GM10248 (cell line): Measurements from ENCODE around the gene CHMP4B.

Experiments
- CTCF ChIA-PET: fragments of 300-600 bp; sonication (Branson Sonifier 250); formaldehyde crosslinking; extraction: SDS; loops from one replicate; lab custom pipeline; 2021; ENCODE audit warnings: antibody characterized with exemption; lab: Yijun Ruan, JAX
- POLR2A ChIA-PET: fragments of 350-650 bp; sonication (Branson Sonifier 250); formaldehyde crosslinking; extraction: SDS; loops from one replicate; lab custom pipeline; 2020; ENCODE audit warnings: antibody characterized with exemption; lab: Yijun Ruan, JAX
- DNase-seq: peaks from one replicate; pipeline ENCODE4 v3.0.0; 2012; ENCODE audit errors: extremely low spot score
- CTCF ChIP-seq: IDR thresholded peaks from 2 replicates; pipeline ENCODE4 v1.5.1; 2012; ENCODE audit warnings: mild to moderate bottlenecking, low read depth; ENCODE audit errors: extremely low read depth, missing control alignments, control extremely low read depth

The CHMP4B gene

DNA sequence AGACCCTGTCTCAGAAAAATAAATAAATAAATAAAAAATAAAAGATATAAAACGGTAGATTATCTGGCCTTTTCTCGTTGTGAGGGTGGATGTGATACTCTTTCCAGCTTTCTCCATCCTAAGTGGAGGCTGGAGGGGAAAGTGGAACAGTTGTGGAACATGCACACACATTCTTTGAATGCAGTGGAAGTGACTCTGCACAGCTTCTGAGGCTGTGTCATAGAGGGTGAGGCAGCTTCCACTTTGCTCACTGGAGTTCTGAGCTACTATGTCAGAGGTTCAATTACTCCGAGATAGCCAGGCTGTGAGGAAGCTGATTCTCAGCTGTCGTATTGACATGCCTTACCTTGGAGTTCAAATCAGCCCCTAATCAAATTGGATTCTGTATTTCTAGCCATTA lies 82.2 kb downstream of the CHMP4B start:
- no peak for TF ChIP-seq CTCF
- no peak for DNase-seq
- ChIA-PET POLR2A (no interaction called here), CTCF (interaction anchor here (1.3 kb wide), 3 partner anchors 9 to 15 kb away, joined by 3 to 4 read pairs (median 3); no protein-coding TSS in a partner anchor)

DNA sequence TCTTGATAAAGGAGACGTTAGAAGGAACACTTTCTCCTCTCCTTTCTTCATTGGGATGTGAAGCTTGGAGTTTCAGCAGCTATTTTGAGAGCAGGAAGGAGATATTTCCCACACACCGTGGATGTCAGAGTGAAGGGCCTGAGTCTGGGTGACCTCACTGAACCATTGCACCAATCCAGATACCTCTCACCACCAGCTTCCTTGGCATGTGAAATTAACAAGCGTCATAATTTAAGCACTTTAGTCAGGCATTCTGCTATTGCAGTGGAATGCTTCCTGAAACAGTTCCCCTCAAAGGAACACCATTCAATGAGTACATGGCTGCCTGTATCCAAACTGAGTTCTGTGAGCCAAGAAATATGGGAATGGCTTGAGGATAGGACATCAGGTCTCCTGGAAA lies 83.7 kb downstream of the CHMP4B start:
- no peak for TF ChIP-seq CTCF
- ChIA-PET POLR2A (no interaction called here), CTCF (interaction anchor here (1.3 kb wide), 1 partner anchor 11 kb away, joined by 3 read pairs; no protein-coding TSS in a partner anchor)
- DNase-seq, result no peak

GRCh38 chr20:33896509-33896908 lies 85.4 kb downstream of the CHMP4B start:
- TF ChIP-seq CTCF, result no peak
- no peak for DNase-seq
- ChIA-PET CTCF (interaction anchor here (1.3 to 2.2 kb wide), 5 partner anchors 8 to 33 kb away, joined by 3 to 6 read pairs (median 5); no protein-coding TSS in a partner anchor), POLR2A (no interaction called here)

- ChIA-PET CTCF (interaction anchor here (1.3 to 2.2 kb wide), 5 partner anchors 9 to 34 kb away, joined by 3 to 6 read pairs (median 5); no protein-coding TSS in a partner anchor), POLR2A (no interaction called here)
- no peak for DNase-seq
- TF ChIP-seq CTCF, result no peak
Measured at GRCh38 chr20:33897313-33897912, 86.3 kb downstream of the CHMP4B start.

DNA sequence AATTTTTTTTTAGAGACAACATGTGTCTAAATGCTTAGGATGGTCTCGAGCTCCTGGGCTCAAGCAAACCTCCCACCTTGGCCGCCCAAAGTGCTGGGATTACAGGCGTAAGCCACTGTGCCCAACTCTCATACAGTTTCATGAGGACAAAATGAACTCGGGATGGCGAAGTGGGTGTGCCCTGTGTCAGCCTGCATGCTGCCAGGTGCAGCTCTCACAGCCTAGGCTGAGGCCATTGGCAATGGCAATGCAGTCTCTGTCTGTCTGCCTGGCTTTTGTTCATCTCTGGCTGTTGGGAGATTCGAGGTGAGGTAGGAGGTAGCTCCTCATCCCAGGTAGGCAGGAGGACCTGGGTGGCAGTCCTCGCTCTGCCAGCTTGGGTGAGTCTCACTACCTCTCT lies 88.0 kb downstream of the CHMP4B start:
- POLR2A ChIA-PET, result no interaction called here
- CTCF ChIA-PET, result interaction anchor here (0.8 to 1.9 kb wide), 6 partner anchors 10 to 171 kb away, joined by 3 to 5 read pairs (median 4); no protein-coding TSS in a partner anchor
- no peak for TF ChIP-seq CTCF
- DNase-seq, result no peak

DNA sequence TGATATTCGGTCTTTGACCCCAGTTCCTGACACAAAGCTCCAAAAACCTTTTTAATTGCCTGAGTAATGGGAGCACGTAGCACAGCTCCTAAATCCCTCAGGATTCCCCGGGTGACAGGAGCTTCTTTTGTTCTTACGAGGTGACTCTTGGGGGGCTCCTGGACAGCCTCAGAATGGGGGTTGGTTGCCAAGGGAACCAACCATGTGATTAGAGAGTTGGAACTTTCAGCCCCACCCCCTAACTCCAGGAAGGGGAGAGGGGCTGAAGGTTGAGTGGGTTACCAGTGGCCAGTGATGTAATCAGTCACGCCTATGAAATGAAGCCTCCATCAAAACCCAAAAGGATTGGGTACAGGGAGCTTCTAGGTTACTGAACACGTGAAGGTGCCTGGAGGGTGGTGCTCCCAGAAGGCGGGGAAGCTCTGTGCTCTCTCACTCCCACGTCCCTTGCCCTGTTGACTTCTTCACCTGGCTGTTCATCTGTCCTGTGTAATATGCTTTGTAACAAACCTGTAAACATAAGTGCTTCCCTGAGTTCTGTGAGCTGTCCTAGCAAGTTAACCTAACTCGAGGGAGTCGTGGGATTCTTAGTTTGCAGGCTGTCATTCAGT lies 89.5 kb downstream of the CHMP4B start:
- DNase-seq, result no peak
- ChIA-PET POLR2A (no interaction called here), CTCF (interaction anchor here (0.9 to 2.6 kb wide), 5 partner anchors 13 to 27 kb away, joined by 3 to 6 read pairs (median 4); no protein-coding TSS in a partner anchor)
- no peak for TF ChIP-seq CTCF
